ENCODE results near the gene NXPH3. TPM values are rescaled to one million over a fixed set of nuclear protein-coding genes. Genes with fewer than 3 reads are reported as not detected.

Gene NXPH3
- total RNA-seq, 1 donor from 2014 or later: 0.79 TPM

GRCh38 chr17:49572226-49572625, 3.4 kb upstream of the NXPH3 start:
- no peak for DNase-seq (ENCODE audit: low read depth, low spot score)
- Mint-ChIP-seq H3K9me3 (no peaks in the 10 kb centered on the region), H3K4me3 (peak overlapping the region; percentile 25), H3K36me3 (ENCODE audit: low read depth) (no peaks in the 10 kb centered on the region), H3K27ac (ENCODE audit: unreplicated experiment) (no peak overlapping the region), H3K4me1 (peaks cover 24% of the 10 kb centered on the region), H3K27me3 (ENCODE audit: low read depth) (peaks cover 70% of the 10 kb centered on the region)
- no peak for TF ChIP-seq CTCF (conservative IDR thresholded peaks at IDR 0.05)

DNA sequence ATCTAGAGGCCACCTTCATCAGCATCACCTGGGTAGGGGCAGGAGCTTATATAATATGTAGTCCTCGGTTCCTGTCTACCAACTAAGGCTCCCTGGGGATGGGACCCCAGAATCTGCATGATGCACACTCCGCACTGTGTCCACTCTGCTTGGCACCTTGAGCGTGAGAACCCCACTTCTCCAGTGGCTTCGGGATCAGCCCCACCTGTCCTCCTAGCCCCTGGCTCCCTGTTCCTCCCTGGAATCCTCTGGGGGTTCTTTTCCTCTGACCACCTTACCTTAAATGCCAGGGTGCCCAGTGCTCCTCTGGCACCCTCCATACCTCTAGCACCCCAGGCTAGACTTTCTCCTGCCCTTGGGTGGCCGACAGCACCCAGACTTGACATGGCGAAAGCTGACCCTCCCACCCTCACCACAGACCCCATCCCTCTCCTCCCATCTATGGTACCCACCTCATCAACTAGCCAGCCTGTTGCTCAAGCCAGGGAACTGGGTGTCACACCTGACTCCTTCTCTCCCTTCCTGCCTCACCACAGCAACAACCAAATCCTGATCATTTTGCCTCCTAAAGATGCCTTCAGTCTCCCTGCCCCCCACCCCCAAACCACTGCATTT, 2.8 kb upstream of the NXPH3 start:
- H3K27ac Mint-ChIP-seq (ENCODE audit: unreplicated experiment): no peak overlapping the region
- H3K4me1 Mint-ChIP-seq: peaks cover 22% of the 10 kb centered on the region
- no peaks in the 10 kb centered on the region for H3K9me3 Mint-ChIP-seq
- TF ChIP-seq CTCF (conservative IDR thresholded peaks at IDR 0.05): no peak
- no peak for DNase-seq (ENCODE audit: low read depth, low spot score)
- peak overlapping the region; percentile 75 for H3K4me3 Mint-ChIP-seq
- H3K27me3 Mint-ChIP-seq (ENCODE audit: low read depth): peaks cover 72% of the 10 kb centered on the region
- no peaks in the 10 kb centered on the region for H3K36me3 Mint-ChIP-seq (ENCODE audit: low read depth)

GRCh38 chr17:49573510-49574322, 2.0 kb upstream of the NXPH3 start:
- peaks cover 70% of the 10 kb centered on the region for H3K27me3 Mint-ChIP-seq (ENCODE audit: low read depth)
- no peak for DNase-seq (ENCODE audit: low read depth, low spot score)

GRCh38 chr17:49574323-49574781, 1.3 kb upstream of the NXPH3 start:
- Mint-ChIP-seq H3K36me3 (ENCODE audit: low read depth) (no peaks in the 10 kb centered on the region), H3K4me1 (peaks cover 16% of the 10 kb centered on the region), H3K27ac (ENCODE audit: unreplicated experiment) (no peak overlapping the region), H3K4me3 (peak overlapping the region; percentile 75), H3K9me3 (no peaks in the 10 kb centered on the region), H3K27me3 (ENCODE audit: low read depth) (peaks cover 70% of the 10 kb centered on the region)
- no peak for TF ChIP-seq CTCF (conservative IDR thresholded peaks at IDR 0.05)
- DNase-seq (ENCODE audit: low read depth, low spot score): no peak

More at GRCh38 chr17:49573510-49574322, 2.0 kb upstream of the NXPH3 start:
- no peak overlapping the region for H3K27ac Mint-ChIP-seq (ENCODE audit: unreplicated experiment)
- peak overlapping the region; percentile 75 for H3K4me3 Mint-ChIP-seq
- H3K4me1 Mint-ChIP-seq: peaks cover 16% of the 10 kb centered on the region
- no peak for TF ChIP-seq CTCF (conservative IDR thresholded peaks at IDR 0.05)
- H3K9me3 Mint-ChIP-seq: no peaks in the 10 kb centered on the region
- no peaks in the 10 kb centered on the region for H3K36me3 Mint-ChIP-seq (ENCODE audit: low read depth)

DNA sequence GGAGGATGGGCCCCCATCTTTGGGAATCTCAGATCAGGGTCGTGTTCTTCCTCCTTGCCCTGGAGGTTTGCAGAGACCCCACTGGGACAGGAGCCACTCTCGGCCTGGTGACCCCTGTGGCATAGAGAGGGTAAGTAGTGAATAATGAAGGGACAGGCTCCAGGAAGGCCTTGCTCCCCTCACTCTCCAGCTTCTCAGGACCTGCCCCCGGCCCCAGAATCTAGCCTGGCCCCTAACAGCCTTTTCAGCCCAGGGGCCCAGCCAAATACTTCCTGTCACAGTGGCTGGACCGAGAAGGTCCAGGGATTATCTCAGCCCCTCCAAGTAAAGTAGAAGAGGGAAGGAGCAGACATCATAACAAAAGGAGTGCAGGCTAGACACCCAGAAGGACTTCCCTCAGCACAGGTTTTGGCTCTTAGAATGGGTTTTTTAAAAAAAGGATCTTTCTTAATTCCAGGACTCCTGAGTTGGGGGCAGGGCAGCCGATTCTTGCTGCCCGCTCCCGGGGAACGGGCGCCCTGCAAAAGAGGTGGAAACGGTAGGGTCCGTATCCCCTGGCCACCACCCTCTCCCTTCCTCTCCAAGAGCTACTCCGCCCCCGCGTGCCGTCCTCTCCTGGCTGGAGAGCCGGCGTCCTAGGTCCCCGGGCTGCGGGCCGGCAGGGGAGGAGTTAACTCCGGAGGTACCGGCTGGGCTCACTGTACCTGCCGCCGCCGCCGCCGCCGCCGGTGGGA, 559 bp upstream of the NXPH3 start:
- Mint-ChIP-seq H3K4me1 (peaks cover 16% of the 10 kb centered on the region), H3K27me3 (ENCODE audit: low read depth) (peaks cover 66% of the 10 kb centered on the region), H3K36me3 (ENCODE audit: low read depth) (no peaks in the 10 kb centered on the region), H3K4me3 (peak overlapping the region; percentile 51), H3K9me3 (no peaks in the 10 kb centered on the region), H3K27ac (ENCODE audit: unreplicated experiment) (no peak overlapping the region)
- DNase-seq (ENCODE audit: low read depth, low spot score): no peak
- TF ChIP-seq CTCF (conservative IDR thresholded peaks at IDR 0.05): no peak
